ENCODE measurements around the gene MRPL4.
A peak's percentile ranks its signal among the peaks of the same experiment; 100 is the strongest.

The MRPL4 gene

GRCh38 chr19:10259162-10259905 lies 7.3 kb downstream of the MRPL4 start:
- H3F3A ChIP-seq (ENCODE audit: insufficient read depth, low read length) = no peaks in the 10 kb centered on the region
- TF ChIP-seq EZH2 (IDR thresholded peaks at IDR 0.05; ENCODE audit: borderline replicate concordance, low read length) (no peak), CTCF (IDR thresholded peaks at IDR 0.05; ENCODE audit: low read length) (peak; percentile 77; the same call in 1 of the 2 replicates)
- no peak overlapping the region for H3K4me2 ChIP-seq (ENCODE audit: low read length)
- H3K4me1 ChIP-seq (ENCODE audit: insufficient read depth, low read length, severe bottlenecking) = no peaks in the 10 kb centered on the region
- H2AFZ ChIP-seq (ENCODE audit: low read length) = no peak overlapping the region
- H3K9ac ChIP-seq (ENCODE audit: low read length) = no peak overlapping the region
- H4K20me1 ChIP-seq (ENCODE audit: insufficient read depth, low read length) = no peaks in the 10 kb centered on the region
- H3K9me3 ChIP-seq (ENCODE audit: low read length) = no peaks in the 10 kb centered on the region
- no peaks in the 10 kb centered on the region for H3K27me3 ChIP-seq (ENCODE audit: insufficient read depth, low read length)
- peaks cover 52% of the 10 kb centered on the region for H3K36me3 ChIP-seq (ENCODE audit: insufficient read depth, low read length)
- no peaks in the 10 kb centered on the region for H3K79me2 ChIP-seq (ENCODE audit: insufficient read depth, low read length)
- no peak overlapping the region for H3K4me3 ChIP-seq (ENCODE audit: low read depth, low read length, poor library complexity, severe bottlenecking)
- no peaks in the 10 kb centered on the region for H3K9me2 ChIP-seq (ENCODE audit: low read depth, low read length)
- H3K27ac ChIP-seq (ENCODE audit: low read depth, low read length, poor library complexity, severe bottlenecking) = no peak overlapping the region

- Histone ChIP-seq H3K4me2 (ENCODE audit: low read length) (no peak overlapping the region), H3K9ac (ENCODE audit: low read length) (no peak overlapping the region), H3F3A (ENCODE audit: insufficient read depth, low read length) (no peaks in the 10 kb centered on the region), H3K9me3 (ENCODE audit: low read length) (no peaks in the 10 kb centered on the region), H3K36me3 (ENCODE audit: insufficient read depth, low read length) (peaks cover 44% of the 10 kb centered on the region), H3K4me3 (ENCODE audit: low read depth, low read length, poor library complexity, severe bottlenecking) (no peak overlapping the region), H2AFZ (ENCODE audit: low read length) (no peak overlapping the region), H4K20me1 (ENCODE audit: insufficient read depth, low read length) (no peaks in the 10 kb centered on the region), H3K79me2 (ENCODE audit: insufficient read depth, low read length) (no peaks in the 10 kb centered on the region), H3K27me3 (ENCODE audit: insufficient read depth, low read length) (no peaks in the 10 kb centered on the region), H3K27ac (ENCODE audit: low read depth, low read length, poor library complexity, severe bottlenecking) (no peak overlapping the region), H3K9me2 (ENCODE audit: low read depth, low read length) (no peaks in the 10 kb centered on the region), H3K4me1 (ENCODE audit: insufficient read depth, low read length, severe bottlenecking) (no peaks in the 10 kb centered on the region)
- TF ChIP-seq EZH2 (IDR thresholded peaks at IDR 0.05; ENCODE audit: borderline replicate concordance, low read length) = no peak
- no peak for TF ChIP-seq CTCF (IDR thresholded peaks at IDR 0.05; ENCODE audit: low read length)
These were observed 8.1 kb downstream of the MRPL4 start for GRCh38 chr19:10260141-10260584.

- Histone ChIP-seq H3K9me2 (ENCODE audit: low read depth, low read length) (no peaks in the 10 kb centered on the region), H3K36me3 (ENCODE audit: insufficient read depth, low read length) (peaks cover 21% of the 10 kb centered on the region), H3K27me3 (ENCODE audit: insufficient read depth, low read length) (no peaks in the 10 kb centered on the region), H3K4me2 (ENCODE audit: low read length) (no peak overlapping the region), H3K9me3 (ENCODE audit: low read length) (no peaks in the 10 kb centered on the region), H4K20me1 (ENCODE audit: insufficient read depth, low read length) (no peaks in the 10 kb centered on the region), H3F3A (ENCODE audit: insufficient read depth, low read length) (no peaks in the 10 kb centered on the region), H3K27ac (ENCODE audit: low read depth, low read length, poor library complexity, severe bottlenecking) (no peak overlapping the region), H3K4me1 (ENCODE audit: insufficient read depth, low read length, severe bottlenecking) (no peaks in the 10 kb centered on the region), H3K4me3 (ENCODE audit: low read depth, low read length, poor library complexity, severe bottlenecking) (no peak overlapping the region), H2AFZ (ENCODE audit: low read length) (no peak overlapping the region), H3K79me2 (ENCODE audit: insufficient read depth, low read length) (no peaks in the 10 kb centered on the region), H3K9ac (ENCODE audit: low read length) (no peak overlapping the region)
- no peak for TF ChIP-seq EZH2 (IDR thresholded peaks at IDR 0.05; ENCODE audit: borderline replicate concordance, low read length)
- TF ChIP-seq CTCF (IDR thresholded peaks at IDR 0.05; ENCODE audit: low read length) = no peak
These were observed 10.8 kb downstream of the MRPL4 start for GRCh38 chr19:10262771-10263170.

Data from OCI-LY1 (cell line).